ENCODE measurements around the gene PTCH1.

GRCh38 chr9:95497772-95498171 is 19.0 kb downstream of the PTCH1 start:
- TF ChIP-seq CTCF (IDR thresholded peaks at IDR 0.05; ENCODE audit: low read depth, low read length, missing input control) (no peak), HNF4A (conservative IDR thresholded peaks at IDR 0.05) (no peak), ATF3 (IDR thresholded peaks at IDR 0.05) (no peak), REST (IDR thresholded peaks at IDR 0.05) (no peak), RXRA (IDR thresholded peaks at IDR 0.05) (no peak), YY1 (IDR thresholded peaks at IDR 0.05) (no peak), MAX (IDR thresholded peaks at IDR 0.05) (no peak), EGR1 (IDR thresholded peaks at IDR 0.05; ENCODE audit: low read depth in 2 of 2) (no peak), SP1 (IDR thresholded peaks at IDR 0.05) (no peak), TAF1 (conservative IDR thresholded peaks at IDR 0.05) (no peak)
